Motor neuron (in vitro differentiated cells): ENCODE measurements around the gene CYP1B1. TPM values are rescaled to one million over a fixed set of nuclear protein-coding genes. Genes with fewer than 3 reads are reported as not detected.

Source experiments
- ATAC-seq, 8 experiments: fragments of 200-7000 bp; cut with Tn5 transposase; replicated peaks in 6 of 8; 2 replicates each; pipeline ENCODE4 v1.8.0; 2021; ENCODE audit warnings: mild to moderate bottlenecking in 8 of 8, moderate library complexity in 8 of 8
- H3K27ac ChIP-seq, 2 donors: fragments of 250-450 bp; sonication (Bioruptor Pico); 2 replicates each; pipeline ENCODE4 v1.9.0; 2021; ENCODE audit warnings: antibody characterized with exemption in 2 of 2, mild to moderate bottlenecking in 2 of 2, moderate library complexity in 1 of 2
- H3K4me1 ChIP-seq, 2 donors: fragments of 250-450 bp; sonication (Bioruptor Pico); replicated peaks in 1 of 2; 2 replicates each; pipeline ENCODE4 v1.6.1; 2021; ENCODE audit warnings: antibody characterized with exemption in 2 of 2, mild to moderate bottlenecking in 2 of 2, moderate library complexity in 1 of 2
- H3K4me3 ChIP-seq, 5 donors: fragments of 250-450 bp; sonication (Bioruptor Pico); 2 replicates each; pipeline ENCODE4 v1.9.0; 2021; ENCODE audit warnings: antibody characterized with exemption in 5 of 5, mild to moderate bottlenecking in 5 of 5, moderate library complexity in 4 of 5
- WGBS, 10 experiments: fragments of 450-650 bp; shearing (Covaris generic); methylation state at CpG; one replicate each; pipeline ENCODE4 v1.0.0; 2022; 5-methylcytosine and 5-hydroxymethylcytosine counted together
- in situ Hi-C, 9 experiments: fragments of 400-800 bp; cut with MboI; loops; one replicate each; pipeline ENCODE4 v1.15.0; 2021; ENCODE audit warnings: low sequenced_read_pairs in 9 of 9, low pct_unique_long_range_greater_than_20kb in 2 of 9; ENCODE audit not compliant: unreplicated experiment in 9 of 9
- total RNA-seq, 8 experiments: library from RNA; unstranded; fragments of 300-600 nt; gene quantifications; 2 replicates each; pipeline versions ENCODE4 v1.2.3 to v1.2.4, GENCODE V29; 2022

Gene CYP1B1
- total RNA-seq, 8 experiments from 2014 or later = 0.27 to 122 (median 2.2) TPM

DNA sequence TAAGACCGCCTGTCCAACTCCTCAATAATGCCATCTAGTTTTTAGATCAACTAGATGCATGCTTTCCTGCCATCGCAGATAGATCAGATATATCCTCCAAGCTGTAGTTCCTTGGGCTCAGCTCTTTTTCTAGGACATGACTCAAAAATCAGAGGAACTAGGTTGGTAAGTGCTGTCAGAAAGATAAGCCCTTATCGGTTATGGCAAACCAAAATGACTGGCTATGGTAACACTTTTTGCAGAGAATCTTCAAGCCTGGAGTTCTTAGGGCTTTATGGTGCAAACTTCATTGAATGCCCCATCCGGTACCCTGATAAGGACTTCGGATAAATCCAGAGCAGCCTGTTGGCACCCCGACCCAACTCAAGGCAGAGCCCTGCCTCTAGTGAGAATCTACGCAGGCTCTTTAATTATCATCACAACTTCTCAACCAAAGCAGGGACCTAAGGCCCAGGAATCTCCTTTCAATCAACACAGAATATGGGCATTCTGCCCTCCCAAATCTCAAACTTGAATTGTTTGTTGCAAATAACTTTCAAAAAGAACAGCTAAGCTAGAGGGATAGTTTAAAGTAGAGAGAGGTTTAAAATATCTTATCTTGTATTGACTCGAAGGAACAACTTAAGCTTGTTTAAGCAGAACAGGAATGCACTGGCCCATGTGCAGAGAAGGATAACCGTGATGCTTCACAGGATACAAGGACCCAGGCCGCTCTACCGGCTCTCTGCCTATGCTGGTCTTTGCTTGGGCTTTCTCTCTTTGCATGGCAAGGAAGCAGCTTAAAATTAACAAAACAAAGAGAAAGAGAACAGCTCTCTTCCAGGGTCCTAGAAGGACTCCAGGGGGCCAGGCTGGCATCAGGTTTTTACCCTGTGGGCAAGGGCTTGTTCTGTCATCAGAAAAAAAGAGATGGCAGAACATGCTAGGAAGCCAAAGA, 3.4 kb upstream of the CYP1B1 start:
- peaks cover 0 to 4% of the 10 kb centered on the region in 2 donors for H3K4me1 ChIP-seq
- in situ Hi-C loops = no loop called here
- no peak for ATAC-seq
- 51 to 100% (median 72%) methylated on average over 1 to 11 of the region's 11 CpGs; no CpG with 5 or more reads in 1 of the 10 experiments for WGBS, 10 experiments
- no peak overlapping the region for H3K27ac ChIP-seq
- no peak overlapping the region for H3K4me3 ChIP-seq

DNA sequence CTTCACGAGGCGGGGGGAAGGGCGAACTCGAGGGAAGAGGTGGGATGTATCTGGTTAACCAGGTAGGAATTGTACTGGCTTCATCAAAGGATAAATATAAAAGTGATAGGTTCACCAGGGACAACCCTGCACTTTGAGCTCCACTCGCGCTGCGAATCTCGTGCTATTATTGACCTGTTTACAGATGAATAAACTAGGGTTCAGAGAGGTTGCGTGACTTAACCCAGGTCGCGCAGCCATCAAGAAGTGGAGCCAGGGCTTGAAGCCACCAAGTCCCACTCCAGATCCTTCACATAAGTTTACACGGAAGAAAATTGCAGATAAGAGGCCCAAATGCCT, 1.4 kb upstream of the CYP1B1 start:
- Histone ChIP-seq H3K4me3 (peak overlapping the region; percentile 37 to 49 (median 43)), H3K4me1 (peaks cover 0 to 4% of the 10 kb centered on the region in 2 donors), H3K27ac (peak overlapping the region in 1 of 2 donors; percentile 4)
- in situ Hi-C loops = no loop called here
- WGBS, 10 experiments = 47 to 92% (median 65%) methylated on average over 1 to 10 of the region's 12 CpGs; no CpG with 5 or more reads in 3 of the 10 experiments
- ATAC-seq = no peak

DNA sequence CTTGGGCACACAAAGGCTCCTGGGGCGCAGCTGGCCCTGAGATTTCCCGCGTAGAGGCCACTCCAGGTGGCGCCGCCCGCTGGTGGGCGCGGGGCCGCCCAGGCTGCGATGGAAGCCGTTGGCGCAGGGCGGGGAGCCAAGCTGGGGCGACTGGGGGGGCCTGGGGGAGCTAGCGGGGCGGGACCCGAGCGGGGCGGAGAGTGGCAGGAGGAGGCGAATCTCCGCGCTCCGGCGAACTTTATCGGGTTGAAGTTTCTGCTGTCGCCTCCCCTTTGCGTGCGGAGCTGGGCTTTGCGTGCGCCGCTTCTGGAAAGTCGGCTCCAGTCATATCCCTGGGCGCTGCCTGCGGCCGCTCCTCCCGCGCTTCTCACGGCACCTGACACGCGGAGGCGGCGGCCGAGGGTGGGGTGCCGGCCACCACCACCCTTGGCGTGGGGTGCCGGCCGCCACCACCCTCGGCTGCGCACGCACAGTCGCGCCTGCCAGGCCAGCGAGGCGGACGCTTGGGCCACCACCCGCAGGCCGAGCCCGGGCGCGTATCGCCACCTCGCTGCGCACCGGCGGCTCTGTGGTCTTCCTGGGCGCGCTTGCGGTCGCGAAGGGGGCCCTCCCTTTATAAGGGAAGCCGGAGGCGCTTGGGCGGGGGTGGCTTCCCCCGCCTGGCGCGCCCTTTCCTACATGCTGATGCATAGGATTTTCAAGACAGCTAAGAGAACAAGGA, 919 bp upstream of the CYP1B1 start:
- WGBS, 10 experiments = 0 to 10% (median 0%) methylated on average over 1 to 11 of the region's 76 CpGs; no CpG with 5 or more reads in 4 of the 10 experiments
- peak overlapping the region in 1 of 2 donors; percentile 4 for H3K27ac ChIP-seq
- in situ Hi-C loops = no loop called here

DNA sequence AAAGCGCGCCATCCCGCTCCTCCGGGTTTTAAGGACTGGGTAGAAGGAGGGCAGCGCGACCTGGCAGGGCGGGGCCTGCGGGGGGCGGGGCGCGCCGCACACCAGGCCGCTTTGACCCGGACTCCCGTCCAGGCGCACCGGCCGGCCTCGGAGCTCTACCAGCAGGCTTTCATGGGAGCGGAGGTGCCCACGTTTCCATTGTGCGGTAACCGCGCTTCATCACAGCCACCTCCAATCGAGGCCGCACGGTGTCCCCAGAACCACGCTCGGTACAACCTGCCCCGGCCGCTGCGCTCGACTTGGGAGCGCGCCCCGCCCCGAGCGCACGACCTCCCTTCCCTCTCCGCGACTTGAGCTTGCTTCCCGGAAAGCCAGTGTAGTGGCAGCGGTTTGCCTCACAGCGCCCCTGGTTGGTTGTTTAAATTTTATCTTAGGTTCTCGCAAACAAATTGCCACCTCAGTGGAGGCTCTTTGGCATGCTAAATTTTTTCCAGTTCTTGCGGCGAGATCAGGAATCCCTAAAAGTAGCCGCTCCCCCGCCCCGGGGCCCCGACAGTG, 280 bp upstream of the CYP1B1 start:
- 0% methylated on average over 2 of the region's 51 CpGs; no CpG with 5 or more reads in 9 of the 10 experiments for WGBS, 10 experiments
- Histone ChIP-seq H3K4me3 (peak overlapping the region; percentile 37 to 49 (median 43)), H3K27ac (no peak overlapping the region), H3K4me1 (peaks cover 0 to 4% of the 10 kb centered on the region in 2 donors)
- in situ Hi-C loops = no loop called here
- ATAC-seq = peak; percentile 38 to 80 (median 78)

More for the DNA sequence above, 919 bp upstream of the CYP1B1 start:
- ATAC-seq = peak; percentile 65 to 88 (median 84)
- H3K4me1 ChIP-seq = peaks cover 0 to 4% of the 10 kb centered on the region in 2 donors
- peak overlapping the region; percentile 37 to 49 (median 43) for H3K4me3 ChIP-seq

- ATAC-seq = no peak
- Histone ChIP-seq H3K4me1 (peaks cover 0 to 4% of the 10 kb centered on the region in 2 donors), H3K27ac (no peak overlapping the region), H3K4me3 (peak overlapping the region in 3 of 5 donors; percentile 7 to 12 (median 8))
- in situ Hi-C loops = no loop called here
- WGBS, 10 experiments = 0 to 20% (median 0%) methylated on average over 3 to 8 of the region's 82 CpGs; no CpG with 5 or more reads in 7 of the 10 experiments
These were observed 1.0 kb downstream of the CYP1B1 start for GRCh38 chr2:38074764-38075506.

DNA sequence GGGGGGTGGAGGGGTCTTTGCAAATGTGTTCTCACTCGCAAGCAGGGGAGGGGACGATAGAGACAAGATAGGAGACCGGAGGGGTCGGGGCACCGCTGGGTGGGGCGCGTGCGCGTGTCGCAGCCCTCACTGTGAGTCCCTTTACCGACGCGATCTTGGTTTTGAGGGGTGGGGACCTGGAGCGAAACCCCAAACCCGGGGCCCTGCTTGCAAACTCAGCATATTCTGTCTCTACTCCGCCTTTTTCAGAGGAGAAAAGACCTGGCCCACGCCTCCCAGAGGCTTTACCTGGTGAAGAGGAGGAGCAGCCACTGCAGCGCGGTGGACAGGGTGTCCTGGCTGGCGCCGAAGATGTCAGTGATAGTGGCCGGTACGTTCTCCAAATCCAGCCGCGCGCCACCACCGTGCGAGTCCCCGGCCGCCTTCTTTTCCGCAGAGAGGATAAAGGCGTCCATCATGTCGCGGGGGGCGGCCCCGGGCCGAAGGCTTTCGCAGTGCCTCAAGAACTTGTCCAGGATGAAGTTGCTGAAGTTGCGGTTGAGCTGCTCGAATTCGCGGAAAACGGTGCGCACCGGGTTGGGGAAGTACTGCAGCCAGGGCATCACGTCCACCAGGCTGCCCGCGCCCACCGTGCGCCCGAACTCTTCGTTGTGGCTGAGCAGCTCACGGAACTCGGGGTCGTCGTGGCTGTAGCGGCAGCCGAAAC, 1.7 kb downstream of the CYP1B1 start:
- no peak for ATAC-seq
- WGBS, 10 experiments = 9 to 79% (median 45%) methylated on average over 3 to 13 of the region's 58 CpGs; no CpG with 5 or more reads in 4 of the 10 experiments
- H3K27ac ChIP-seq = no peak overlapping the region
- in situ Hi-C loops = no loop called here
- peaks cover 0 to 4% of the 10 kb centered on the region in 2 donors for H3K4me1 ChIP-seq
- peak overlapping the region in 2 of 5 donors; percentile 8 to 12 for H3K4me3 ChIP-seq

- in situ Hi-C loops = no loop called here
- WGBS, 10 experiments = 22 to 100% (median 59%) methylated on average over 1 to 15 of the region's 32 CpGs
- ATAC-seq = no peak
- H3K4me3 ChIP-seq = no peak overlapping the region
- peaks cover 0 to 4% of the 10 kb centered on the region in 2 donors for H3K4me1 ChIP-seq
- no peak overlapping the region for H3K27ac ChIP-seq
These were observed 2.5 kb downstream of the CYP1B1 start for GRCh38 chr2:38073211-38074057.

GRCh38 chr2:38070438-38070837, 5.5 kb downstream of the CYP1B1 start:
- Histone ChIP-seq H3K4me3 (no peak overlapping the region), H3K4me1 (no peaks in the 10 kb centered on the region), H3K27ac (no peak overlapping the region)
- no peak for ATAC-seq
- in situ Hi-C loops = no loop called here
- 80 to 100% (median 94%) methylated on average over 1 to 3 of the region's 3 CpGs; no CpG with 5 or more reads in 3 of the 10 experiments for WGBS, 10 experiments

DNA sequence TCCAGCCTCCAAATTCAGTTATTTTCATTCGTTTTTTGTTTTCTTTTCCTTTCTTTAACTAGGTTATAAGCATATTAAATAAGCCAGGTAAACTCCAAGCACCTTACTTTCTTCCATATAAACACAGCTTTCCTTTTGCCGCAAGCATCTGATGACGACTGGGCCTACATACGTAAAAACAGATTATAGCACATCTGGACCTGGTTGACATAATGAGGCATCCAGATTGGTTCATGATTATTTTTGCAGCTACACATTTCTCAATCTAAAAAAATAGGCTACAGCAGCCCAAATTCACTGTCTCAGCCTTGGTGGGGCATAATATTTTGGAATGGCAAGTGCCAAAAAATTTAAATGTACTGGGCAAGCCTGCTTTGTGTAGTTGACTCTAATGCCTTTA, 7.7 kb downstream of the CYP1B1 start:
- H3K4me1 ChIP-seq = no peaks in the 10 kb centered on the region
- H3K27ac ChIP-seq = no peak overlapping the region
- H3K4me3 ChIP-seq = no peak overlapping the region
- ATAC-seq = no peak
- in situ Hi-C loops = no loop called here
- 37 to 96% (median 80%) methylated on average over 1 to 4 of the region's 4 CpGs for WGBS, 10 experiments

DNA sequence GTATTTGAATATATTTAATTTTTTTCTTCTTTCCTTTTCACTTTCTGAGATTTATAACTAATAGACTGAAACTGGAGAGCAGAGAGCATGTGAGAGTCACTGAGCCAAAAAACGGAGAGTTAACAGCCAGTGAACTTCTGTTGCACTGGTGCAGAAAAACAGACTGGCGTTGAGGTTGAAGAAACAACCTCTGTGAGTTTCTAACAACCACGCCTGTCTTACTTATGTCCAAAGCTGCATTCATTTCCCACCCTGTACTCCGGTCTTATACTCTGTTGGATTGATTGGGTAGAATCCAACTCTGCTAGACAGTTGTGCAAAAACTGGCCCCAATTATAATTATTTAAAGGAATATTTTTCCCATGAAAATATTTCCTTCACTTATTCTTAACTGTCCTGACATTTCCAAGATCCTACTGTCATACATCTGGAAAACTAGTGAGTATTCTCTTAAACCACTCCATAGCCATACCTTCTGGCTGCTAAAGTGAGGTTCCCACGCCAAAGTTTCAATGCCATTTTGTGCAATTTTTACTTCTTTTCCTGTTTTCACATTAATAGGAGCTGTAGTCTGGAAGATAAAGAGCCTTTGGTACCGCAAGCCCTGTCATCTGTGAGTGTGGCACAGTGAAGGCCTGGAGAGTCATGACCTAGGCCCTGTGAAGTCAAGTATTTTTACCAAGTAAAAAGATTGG, 9.4 kb downstream of the CYP1B1 start:
- Histone ChIP-seq H3K4me1 (no peaks in the 10 kb centered on the region), H3K27ac (no peak overlapping the region), H3K4me3 (no peak overlapping the region)
- in situ Hi-C loops = no loop called here
- 54 to 100% (median 77%) methylated on average over 1 to 6 of the region's 6 CpGs for WGBS, 10 experiments
- peak in 1 of 8 experiments; percentile 16 for ATAC-seq
